ES-I3 (cell line): ENCODE measurements around the gene TLCD5.

Experiments
- H3K36me3 ChIP-seq: 2 replicates; pipeline ENCODE4 v1.6.1; 2013; ENCODE audit warnings: mild to moderate bottlenecking, low read length, control low read depth, moderate library complexity; ENCODE audit not compliant: insufficient read depth
- H3K4me1 ChIP-seq: 2 replicates; pipeline ENCODE4 v1.6.1; 2013; ENCODE audit warnings: mild to moderate bottlenecking, control low read depth, low read length; ENCODE audit not compliant: insufficient read depth
- H3K9ac ChIP-seq: 2 replicates; pipeline ENCODE4 v1.6.1; 2013; ENCODE audit warnings: low read depth, mild to moderate bottlenecking, low read length, moderate library complexity
- H3K9me3 ChIP-seq: 2 replicates; pipeline ENCODE4 v1.6.1; 2013; ENCODE audit warnings: mild to moderate bottlenecking, low read length, moderate library complexity; ENCODE audit not compliant: control insufficient read depth, insufficient read depth

Gene TLCD5

GRCh38 chr11:120357620-120358019, 32.5 kb downstream of the TLCD5 start:
- Histone ChIP-seq H3K9me3 (no peaks in the 10 kb centered on the region; the same call in 1 of the 2 replicates), H3K4me1 (no peaks in the 10 kb centered on the region), H3K36me3 (no peaks in the 10 kb centered on the region; the same call in 1 of the 2 replicates), H3K9ac (no peak overlapping the region)

DNA sequence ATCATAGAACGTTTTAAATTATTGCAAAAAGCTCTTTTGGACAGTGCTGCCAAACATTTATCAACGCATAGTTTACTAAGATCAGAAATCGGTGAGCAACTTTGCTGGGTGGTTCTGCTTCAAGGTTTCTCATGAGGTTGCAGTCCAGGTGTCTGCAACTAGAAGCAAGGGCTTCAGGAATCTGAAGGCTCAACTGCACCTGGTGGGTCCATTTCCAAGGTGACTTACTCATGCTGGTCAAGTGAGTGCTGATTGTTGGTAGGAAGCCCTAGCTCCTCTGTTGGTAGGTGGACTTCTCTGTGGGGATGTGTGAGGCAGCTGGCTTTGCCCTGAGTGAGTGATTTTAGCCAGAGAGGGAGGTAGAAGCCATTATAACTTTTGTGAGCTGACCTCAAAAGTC, 33.6 kb downstream of the TLCD5 start:
- H3K9me3 ChIP-seq, result no peaks in the 10 kb centered on the region; the same call in 1 of the 2 replicates
- H3K9ac ChIP-seq, result no peak overlapping the region
- H3K36me3 ChIP-seq, result no peaks in the 10 kb centered on the region; the same call in 1 of the 2 replicates
- H3K4me1 ChIP-seq, result no peaks in the 10 kb centered on the region

DNA sequence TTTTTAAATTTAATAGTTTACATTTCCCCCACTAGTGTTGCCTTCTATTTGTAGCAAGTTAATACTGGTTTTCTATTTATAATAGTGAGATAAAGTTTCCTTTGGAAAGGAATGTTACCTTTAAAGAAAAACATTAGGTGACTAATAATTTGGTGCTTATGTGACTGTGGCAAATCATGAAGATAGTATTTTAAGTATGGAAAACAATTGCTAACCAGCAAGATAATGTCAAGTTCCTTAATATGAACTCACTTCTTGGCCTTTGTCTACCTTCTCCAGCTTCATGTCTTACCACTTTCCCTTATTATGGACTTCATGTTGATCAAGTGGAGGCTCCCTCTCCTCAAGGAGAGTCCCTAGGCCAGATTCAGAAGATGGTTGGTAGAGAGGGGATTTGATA, 38.3 kb downstream of the TLCD5 start:
- no peaks in the 10 kb centered on the region for H3K4me1 ChIP-seq
- H3K9me3 ChIP-seq, result no peaks in the 10 kb centered on the region; the same call in 1 of the 2 replicates
- no peaks in the 10 kb centered on the region; the same call in 1 of the 2 replicates for H3K36me3 ChIP-seq
- H3K9ac ChIP-seq, result no peak overlapping the region

DNA sequence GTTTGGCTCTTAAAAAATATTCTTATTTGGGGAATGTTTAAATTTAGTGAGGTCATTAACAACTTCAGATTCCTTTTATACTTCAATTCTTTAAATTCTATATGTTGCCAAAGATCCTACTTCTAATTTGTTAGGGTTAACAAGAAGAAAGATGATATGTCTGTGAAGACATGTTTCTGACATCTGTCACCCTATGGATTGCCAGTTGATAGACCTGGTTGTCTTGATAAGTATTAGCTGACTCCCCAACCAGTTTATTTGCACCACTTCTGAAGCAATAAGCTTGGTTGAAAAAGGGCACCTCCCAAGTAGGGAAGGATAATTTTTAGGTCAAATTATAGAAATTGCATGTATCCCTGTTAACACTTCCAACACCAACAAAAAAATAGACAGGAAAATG, 40.4 kb downstream of the TLCD5 start:
- H3K9me3 ChIP-seq, result no peaks in the 10 kb centered on the region; the same call in 1 of the 2 replicates
- no peaks in the 10 kb centered on the region; the same call in 1 of the 2 replicates for H3K4me1 ChIP-seq
- H3K9ac ChIP-seq, result no peak overlapping the region
- H3K36me3 ChIP-seq, result no peaks in the 10 kb centered on the region

GRCh38 chr11:120372296-120372695, 47.2 kb downstream of the TLCD5 start:
- no peaks in the 10 kb centered on the region for H3K9me3 ChIP-seq
- H3K4me1 ChIP-seq, result no peaks in the 10 kb centered on the region; the same call in 1 of the 2 replicates
- H3K9ac ChIP-seq, result no peak overlapping the region

DNA sequence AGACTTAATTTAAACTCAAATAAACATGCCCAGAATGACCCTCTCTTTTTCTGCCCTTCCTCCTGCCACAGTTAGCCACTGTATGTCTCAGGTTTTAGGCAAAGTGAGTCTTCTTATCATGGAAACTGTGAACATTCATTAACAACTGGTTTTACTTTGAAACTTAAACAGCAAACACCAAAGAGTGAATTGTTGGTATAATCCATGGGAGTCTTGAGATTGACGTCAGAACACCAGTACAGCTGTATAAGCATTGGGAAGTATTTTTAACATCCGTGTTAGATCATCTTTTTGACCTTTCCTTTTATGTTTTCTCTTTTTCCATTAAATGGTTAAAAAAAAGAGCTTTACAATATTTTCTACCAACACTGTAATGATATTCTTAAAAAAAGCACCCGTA, 50.0 kb downstream of the TLCD5 start:
- Histone ChIP-seq H3K9ac (no peak overlapping the region), H3K36me3 (no peaks in the 10 kb centered on the region), H3K9me3 (peaks cover 7% of the 10 kb centered on the region; the same call in 1 of the 2 replicates), H3K4me1 (no peaks in the 10 kb centered on the region; the same call in 1 of the 2 replicates)

More at GRCh38 chr11:120372296-120372695, 47.2 kb downstream of the TLCD5 start:
- no peaks in the 10 kb centered on the region for H3K36me3 ChIP-seq

DNA sequence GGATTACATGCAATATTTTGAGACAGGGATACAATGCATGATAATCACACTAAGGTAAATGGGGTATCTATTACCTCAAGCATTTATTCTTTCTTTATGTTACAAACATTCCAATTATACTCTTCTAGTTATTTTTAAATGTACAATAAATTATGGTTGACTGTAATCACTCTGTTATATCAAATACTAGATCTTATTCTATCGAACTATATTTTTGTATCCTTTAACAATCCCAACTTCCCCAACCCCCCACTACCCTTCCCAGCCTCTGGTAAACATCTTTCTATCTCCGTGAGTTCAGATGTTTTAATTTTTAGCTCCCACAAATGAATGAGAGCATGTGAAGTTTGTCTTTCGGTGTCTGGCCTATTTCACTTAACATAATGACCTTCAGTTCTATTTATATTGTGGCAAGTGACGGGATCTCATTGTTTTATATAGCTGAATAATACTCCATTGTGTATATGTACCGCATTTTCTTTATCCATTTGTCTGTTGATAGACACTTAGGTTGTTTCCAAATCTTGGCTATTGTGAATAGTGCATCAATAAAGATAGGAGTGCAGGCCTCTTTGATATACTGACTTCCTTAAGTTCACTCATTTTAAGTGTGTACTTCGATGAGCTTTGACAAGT, 51.6 kb downstream of the TLCD5 start:
- no peaks in the 10 kb centered on the region for H3K36me3 ChIP-seq
- no peaks in the 10 kb centered on the region for H3K4me1 ChIP-seq
- H3K9ac ChIP-seq, result no peak overlapping the region
- H3K9me3 ChIP-seq, result peaks cover 7% of the 10 kb centered on the region; the same call in 1 of the 2 replicates

DNA sequence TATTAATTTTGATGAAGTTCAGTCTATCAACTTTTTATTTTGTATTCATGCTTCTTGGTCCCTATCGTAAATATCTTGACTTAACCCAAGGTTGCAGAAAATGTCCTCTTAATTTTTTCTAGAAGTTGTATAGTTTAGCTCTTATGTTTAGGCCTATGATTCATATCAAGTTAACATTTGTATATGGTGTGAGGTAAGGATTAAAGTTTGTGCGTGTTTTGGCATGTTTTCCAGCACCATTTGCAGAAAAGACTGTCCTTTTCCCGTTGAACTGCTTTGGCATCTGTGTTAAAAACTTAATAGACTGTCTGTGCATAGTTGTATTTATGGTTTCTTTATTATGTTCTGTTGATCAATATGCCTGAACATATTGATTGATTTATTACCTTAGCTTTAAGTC, 53.4 kb downstream of the TLCD5 start:
- H3K4me1 ChIP-seq, result no peaks in the 10 kb centered on the region
- H3K36me3 ChIP-seq, result no peaks in the 10 kb centered on the region
- no peak overlapping the region for H3K9ac ChIP-seq
- H3K9me3 ChIP-seq, result peaks cover 12% of the 10 kb centered on the region; the same call in 1 of the 2 replicates

DNA sequence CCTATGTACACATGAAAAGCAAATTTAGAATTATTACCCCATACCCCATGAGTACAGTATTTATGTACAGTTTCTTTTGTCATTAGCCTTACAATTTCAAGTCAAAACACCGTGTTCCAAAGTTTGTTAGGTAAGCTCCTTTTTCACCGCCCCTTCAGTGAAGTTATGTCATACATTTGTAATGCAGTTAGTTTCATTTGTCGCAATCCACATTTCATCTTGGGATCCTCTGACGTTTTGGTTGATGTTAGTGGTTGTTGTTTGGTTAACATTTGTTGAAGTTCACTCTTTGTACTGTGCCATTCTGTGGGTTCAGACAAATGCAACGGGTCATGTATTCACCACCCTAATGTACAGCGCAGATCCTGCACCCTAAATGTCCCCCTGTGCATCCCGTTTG, 56.3 kb downstream of the TLCD5 start:
- H3K4me1 ChIP-seq, result peaks cover 12% of the 10 kb centered on the region; the same call in 1 of the 2 replicates
- no peaks in the 10 kb centered on the region for H3K36me3 ChIP-seq
- no peak overlapping the region for H3K9ac ChIP-seq
- peaks cover 12% of the 10 kb centered on the region; the same call in 1 of the 2 replicates for H3K9me3 ChIP-seq
